Measurements from ENCODE around the gene GGACT.

The GGACT gene

DNA sequence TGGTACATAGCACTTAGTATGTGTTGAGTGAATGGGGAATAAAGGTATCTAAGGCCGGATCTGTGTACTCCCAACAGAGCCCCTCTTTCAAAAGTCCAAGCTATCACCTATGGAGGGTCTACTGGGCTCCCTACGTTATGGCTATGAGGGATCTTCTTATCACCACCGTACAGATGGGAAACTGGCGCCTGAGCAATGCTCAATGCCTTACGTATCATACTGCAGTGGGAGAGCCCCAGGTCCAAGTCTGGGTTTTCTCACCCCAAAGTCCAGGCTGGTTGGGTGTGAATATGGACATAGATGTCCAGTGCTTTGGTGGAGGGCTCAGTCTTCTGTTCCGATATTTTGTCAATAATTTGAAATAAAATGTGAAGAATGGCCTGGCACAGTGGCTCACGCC lies 13.1 kb upstream of the GGACT start:
- Histone ChIP-seq H3K4me3 (ENCODE audit: low read depth, low read length, poor library complexity, severe bottlenecking) (no peak overlapping the region), H3K9me3 (ENCODE audit: low read length) (no peaks in the 10 kb centered on the region), H2AFZ (ENCODE audit: low read length) (no peak overlapping the region), H3K27ac (ENCODE audit: low read depth, low read length, poor library complexity, severe bottlenecking) (no peak overlapping the region), H3F3A (ENCODE audit: insufficient read depth, low read length) (no peaks in the 10 kb centered on the region), H3K27me3 (ENCODE audit: insufficient read depth, low read length) (no peaks in the 10 kb centered on the region), H3K36me3 (ENCODE audit: insufficient read depth, low read length) (no peaks in the 10 kb centered on the region), H3K4me1 (ENCODE audit: insufficient read depth, low read length, severe bottlenecking) (no peaks in the 10 kb centered on the region), H3K9ac (ENCODE audit: low read length) (no peak overlapping the region), H4K20me1 (ENCODE audit: insufficient read depth, low read length) (no peaks in the 10 kb centered on the region), H3K79me2 (ENCODE audit: insufficient read depth, low read length) (no peaks in the 10 kb centered on the region), H3K4me2 (ENCODE audit: low read length) (no peak overlapping the region), H3K9me2 (ENCODE audit: low read depth, low read length) (no peaks in the 10 kb centered on the region)
- no peak for TF ChIP-seq CTCF (IDR thresholded peaks at IDR 0.05; ENCODE audit: low read length)
- no peak for TF ChIP-seq EZH2 (IDR thresholded peaks at IDR 0.05; ENCODE audit: borderline replicate concordance, low read length)

DNA sequence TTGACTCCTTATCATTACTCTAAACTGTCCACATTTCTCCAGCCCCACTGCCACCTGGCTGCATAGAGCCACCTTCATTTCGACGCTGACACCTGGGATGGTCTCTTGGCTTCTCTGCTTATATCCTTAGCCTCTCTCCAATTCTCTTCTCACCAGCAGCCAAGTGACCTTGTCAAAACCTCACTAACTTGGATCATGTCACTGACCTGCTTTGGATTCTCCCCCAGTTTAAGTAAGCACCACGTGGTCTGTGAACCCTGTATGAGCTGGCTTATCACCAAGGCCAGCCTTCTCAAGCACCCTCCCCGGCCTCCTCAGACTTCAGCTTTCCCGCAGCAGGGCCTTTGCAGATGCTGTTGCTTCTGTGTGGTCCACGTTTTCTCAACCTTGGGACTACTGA lies 12.3 kb upstream of the GGACT start:
- Histone ChIP-seq H3K9ac (ENCODE audit: low read length) (no peak overlapping the region), H3K9me2 (ENCODE audit: low read depth, low read length) (no peaks in the 10 kb centered on the region), H3K4me1 (ENCODE audit: insufficient read depth, low read length, severe bottlenecking) (no peaks in the 10 kb centered on the region), H3K27me3 (ENCODE audit: insufficient read depth, low read length) (no peaks in the 10 kb centered on the region), H3K79me2 (ENCODE audit: insufficient read depth, low read length) (no peaks in the 10 kb centered on the region), H3K4me3 (ENCODE audit: low read depth, low read length, poor library complexity, severe bottlenecking) (no peak overlapping the region), H3K4me2 (ENCODE audit: low read length) (no peak overlapping the region), H4K20me1 (ENCODE audit: insufficient read depth, low read length) (no peaks in the 10 kb centered on the region), H3F3A (ENCODE audit: insufficient read depth, low read length) (no peaks in the 10 kb centered on the region), H3K9me3 (ENCODE audit: low read length) (no peaks in the 10 kb centered on the region), H3K36me3 (ENCODE audit: insufficient read depth, low read length) (no peaks in the 10 kb centered on the region), H2AFZ (ENCODE audit: low read length) (no peak overlapping the region), H3K27ac (ENCODE audit: low read depth, low read length, poor library complexity, severe bottlenecking) (no peak overlapping the region)
- TF ChIP-seq EZH2 (IDR thresholded peaks at IDR 0.05; ENCODE audit: borderline replicate concordance, low read length): no peak
- no peak for TF ChIP-seq CTCF (IDR thresholded peaks at IDR 0.05; ENCODE audit: low read length)

GRCh38 chr13:100600461-100600860 lies 11.9 kb upstream of the GGACT start:
- no peaks in the 10 kb centered on the region for H3K4me1 ChIP-seq (ENCODE audit: insufficient read depth, low read length, severe bottlenecking)
- H4K20me1 ChIP-seq (ENCODE audit: insufficient read depth, low read length): no peaks in the 10 kb centered on the region
- H2AFZ ChIP-seq (ENCODE audit: low read length): no peak overlapping the region
- H3K4me3 ChIP-seq (ENCODE audit: low read depth, low read length, poor library complexity, severe bottlenecking): no peak overlapping the region
- no peaks in the 10 kb centered on the region for H3K27me3 ChIP-seq (ENCODE audit: insufficient read depth, low read length)
- H3K9me2 ChIP-seq (ENCODE audit: low read depth, low read length): no peaks in the 10 kb centered on the region
- no peaks in the 10 kb centered on the region for H3K9me3 ChIP-seq (ENCODE audit: low read length)
- H3K79me2 ChIP-seq (ENCODE audit: insufficient read depth, low read length): no peaks in the 10 kb centered on the region
- H3K4me2 ChIP-seq (ENCODE audit: low read length): no peak overlapping the region
- TF ChIP-seq EZH2 (IDR thresholded peaks at IDR 0.05; ENCODE audit: borderline replicate concordance, low read length): no peak
- no peak for TF ChIP-seq CTCF (IDR thresholded peaks at IDR 0.05; ENCODE audit: low read length)
- no peaks in the 10 kb centered on the region for H3F3A ChIP-seq (ENCODE audit: insufficient read depth, low read length)
- no peaks in the 10 kb centered on the region for H3K36me3 ChIP-seq (ENCODE audit: insufficient read depth, low read length)
- no peak overlapping the region for H3K9ac ChIP-seq (ENCODE audit: low read length)
- no peak overlapping the region for H3K27ac ChIP-seq (ENCODE audit: low read depth, low read length, poor library complexity, severe bottlenecking)
